Glutamatergic neuron (in vitro differentiated cells): Measurements from ENCODE around the gene ALOX12B. TPM values are rescaled to one million over a fixed set of nuclear protein-coding genes. Genes with fewer than 3 reads are reported as not detected.

Source experiments
- DNase-seq: peaks from one replicate; pipeline ENCODE4 v3.0.0; 2022
- H3K27ac Mint-ChIP-seq: one replicate; pipeline ENCODE4 v1.8.0; 2020; ENCODE audit warnings: mild to moderate bottlenecking, mixed read lengths, inconsistent platforms; ENCODE audit not compliant: unreplicated experiment
- H3K27me3 Mint-ChIP-seq: one replicate; pipeline ENCODE4 v1.8.0; 2020; ENCODE audit warnings: mild to moderate bottlenecking, moderate library complexity, mixed read lengths, inconsistent platforms; ENCODE audit not compliant: unreplicated experiment
- H3K36me3 Mint-ChIP-seq: one replicate; pipeline ENCODE4 v1.8.0; 2020; ENCODE audit warnings: mild to moderate bottlenecking, mixed read lengths, inconsistent platforms; ENCODE audit not compliant: unreplicated experiment
- H3K4me1 Mint-ChIP-seq: one replicate; pipeline ENCODE4 v1.8.0; 2020; ENCODE audit warnings: mild to moderate bottlenecking, low read depth, mixed read lengths, inconsistent platforms; ENCODE audit not compliant: unreplicated experiment
- H3K4me3 Mint-ChIP-seq: one replicate; pipeline ENCODE4 v1.8.0; 2020; ENCODE audit warnings: mild to moderate bottlenecking, mixed read lengths, inconsistent platforms; ENCODE audit not compliant: unreplicated experiment
- H3K9me3 Mint-ChIP-seq: one replicate; pipeline ENCODE4 v1.8.0; 2020; ENCODE audit warnings: mild to moderate bottlenecking, moderate library complexity, mixed read lengths, inconsistent platforms; ENCODE audit not compliant: unreplicated experiment
- CTCF ChIP-seq: fragments of 200-600 bp; sonication (generic); IDR thresholded peaks from one replicate; pipeline ENCODE4 v1.5.0; 2021; ENCODE audit not compliant: partially characterized antibody, unreplicated experiment
- total RNA-seq: library from RNA; stranded (reverse); fragmentation: NEBNext Ultra II Directional; extraction: Animal tissue kit (Norgen Biotek cat#: 25700); gene quantifications from one replicate; pipeline ENCODE4 v1.2.1, GENCODE V29; 2021; ENCODE audit not compliant: unreplicated experiment

ALOX12B gene
- total RNA-seq, 1 donor from 2014 or later, result not detected

GRCh38 chr17:8124350-8125153 is 37.0 kb upstream of the ALOX12B start:
- peaks cover 44% of the 10 kb centered on the region for H3K9me3 Mint-ChIP-seq
- peak overlapping the region; percentile 95 for H3K4me3 Mint-ChIP-seq
- H3K36me3 Mint-ChIP-seq, result no peaks in the 10 kb centered on the region
- peaks cover 52% of the 10 kb centered on the region for H3K27me3 Mint-ChIP-seq
- H3K4me1 Mint-ChIP-seq, result peaks cover 27% of the 10 kb centered on the region
- TF ChIP-seq CTCF, result no peak
- H3K27ac Mint-ChIP-seq, result peak overlapping the region; percentile 82
- DNase-seq, result no peak

GRCh38 chr17:8123695-8124349 is 36.3 kb upstream of the ALOX12B start, which contains the start of gene HES7:
Gene HES7 (minus strand): TSS chr17:8124106. CDS start chr17:8124084, 22 bp downstream.
- no peak for TF ChIP-seq CTCF
- Mint-ChIP-seq H3K4me1 (peaks cover 27% of the 10 kb centered on the region), H3K27me3 (peaks cover 58% of the 10 kb centered on the region), H3K4me3 (peak within 1 kb of the TSS; percentile 95), H3K27ac (peak within 1 kb of the TSS; percentile 82), H3K9me3 (peaks cover 51% of the 10 kb centered on the region), H3K36me3 (no peaks in the 10 kb centered on the region)
- DNase-seq, result peak; percentile 53

- no peak overlapping the region for H3K27ac Mint-ChIP-seq
- peaks cover 56% of the 10 kb centered on the region for H3K9me3 Mint-ChIP-seq
- peak overlapping the region; percentile 95 for H3K4me3 Mint-ChIP-seq
- peaks cover 31% of the 10 kb centered on the region for H3K4me1 Mint-ChIP-seq
- peak; percentile 55 for DNase-seq
- no peaks in the 10 kb centered on the region for H3K36me3 Mint-ChIP-seq
- TF ChIP-seq CTCF, result no peak
- peaks cover 65% of the 10 kb centered on the region for H3K27me3 Mint-ChIP-seq
These were observed 35.6 kb upstream of the ALOX12B start for GRCh38 chr17:8122924-8123694.

- peaks cover 33% of the 10 kb centered on the region for H3K4me1 Mint-ChIP-seq
- H3K27me3 Mint-ChIP-seq, result peaks cover 66% of the 10 kb centered on the region
- TF ChIP-seq CTCF, result no peak
- H3K36me3 Mint-ChIP-seq, result no peaks in the 10 kb centered on the region
- DNase-seq, result peak; percentile 52
- peak overlapping the region; percentile 17 for H3K27ac Mint-ChIP-seq
- H3K9me3 Mint-ChIP-seq, result peaks cover 57% of the 10 kb centered on the region
- H3K4me3 Mint-ChIP-seq, result peak overlapping the region; percentile 95
These were observed 35.0 kb upstream of the ALOX12B start for GRCh38 chr17:8122422-8122923.
